Measurements from ENCODE around the gene P3R3URF.

Gene P3R3URF

DNA sequence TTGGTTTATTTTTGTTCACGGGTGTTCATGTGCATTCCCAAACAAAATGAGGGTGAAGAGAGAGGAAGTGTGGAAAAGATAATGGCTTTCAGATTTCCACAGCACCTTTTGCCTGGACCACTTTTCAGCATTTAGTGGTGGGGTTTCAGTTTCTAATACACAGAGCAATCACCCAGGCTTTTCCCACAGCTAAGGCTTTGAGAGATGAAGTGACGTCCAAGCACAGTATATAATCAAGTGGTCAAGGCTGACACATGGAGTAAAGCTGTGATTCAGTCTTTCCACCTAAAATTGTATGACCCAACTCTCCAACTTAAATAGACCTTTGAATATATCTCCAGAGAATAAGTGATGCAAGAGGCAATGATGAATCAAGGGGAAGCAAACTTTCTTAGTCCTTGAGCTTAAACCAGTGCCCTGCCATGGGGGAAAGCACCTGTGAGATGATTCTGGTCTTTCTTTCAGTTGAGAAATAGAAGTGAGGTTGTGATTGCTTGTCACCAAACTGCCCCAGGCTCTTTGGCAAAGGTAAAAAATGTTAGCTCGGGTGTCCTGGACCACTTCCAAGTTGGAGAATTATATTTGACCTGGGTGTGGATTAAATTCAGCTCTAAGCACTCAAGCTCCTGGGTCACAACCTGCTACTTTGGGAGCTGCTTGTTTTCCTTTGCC lies 41.5 kb downstream of the P3R3URF start:
- TF ChIP-seq, protein P1, sequence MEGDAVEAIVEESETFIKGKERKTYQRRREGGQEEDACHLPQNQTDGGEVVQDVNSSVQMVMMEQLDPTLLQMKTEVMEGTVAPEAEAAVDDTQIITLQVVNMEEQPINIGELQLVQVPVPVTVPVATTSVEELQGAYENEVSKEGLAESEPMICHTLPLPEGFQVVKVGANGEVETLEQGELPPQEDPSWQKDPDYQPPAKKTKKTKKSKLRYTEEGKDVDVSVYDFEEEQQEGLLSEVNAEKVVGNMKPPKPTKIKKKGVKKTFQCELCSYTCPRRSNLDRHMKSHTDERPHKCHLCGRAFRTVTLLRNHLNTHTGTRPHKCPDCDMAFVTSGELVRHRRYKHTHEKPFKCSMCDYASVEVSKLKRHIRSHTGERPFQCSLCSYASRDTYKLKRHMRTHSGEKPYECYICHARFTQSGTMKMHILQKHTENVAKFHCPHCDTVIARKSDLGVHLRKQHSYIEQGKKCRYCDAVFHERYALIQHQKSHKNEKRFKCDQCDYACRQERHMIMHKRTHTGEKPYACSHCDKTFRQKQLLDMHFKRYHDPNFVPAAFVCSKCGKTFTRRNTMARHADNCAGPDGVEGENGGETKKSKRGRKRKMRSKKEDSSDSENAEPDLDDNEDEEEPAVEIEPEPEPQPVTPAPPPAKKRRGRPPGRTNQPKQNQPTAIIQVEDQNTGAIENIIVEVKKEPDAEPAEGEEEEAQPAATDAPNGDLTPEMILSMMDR (IDR thresholded peaks at IDR 0.05; ENCODE audit: extremely low read depth, insufficient read depth, missing control alignments), result no peak
- DNase-seq (ENCODE audit: low spot score), result peak; percentile 54
- in situ Hi-C loops (cut with MboI; ENCODE audit: low pct_unique_long_range_greater_than_20kb, low sequenced_read_pairs, unreplicated experiment), result no loop called here

- DNase-seq (ENCODE audit: low spot score), result no peak
- TF ChIP-seq, protein P1 (IDR thresholded peaks at IDR 0.05; ENCODE audit: extremely low read depth, insufficient read depth, missing control alignments), result no peak
- in situ Hi-C loops (cut with MboI; ENCODE audit: low pct_unique_long_range_greater_than_20kb, low sequenced_read_pairs, unreplicated experiment), result no loop called here
Measured at GRCh38 chr1:46133781-46134350, 42.4 kb downstream of the P3R3URF start.

GRCh38 chr1:46133181-46133658 lies 43.1 kb downstream of the P3R3URF start:
- TF ChIP-seq, protein P1 (IDR thresholded peaks at IDR 0.05; ENCODE audit: extremely low read depth, insufficient read depth, missing control alignments), result no peak
- DNase-seq (ENCODE audit: low spot score), result peak; percentile 78
- in situ Hi-C loops (cut with MboI; ENCODE audit: low pct_unique_long_range_greater_than_20kb, low sequenced_read_pairs, unreplicated experiment), result no loop called here

DNA sequence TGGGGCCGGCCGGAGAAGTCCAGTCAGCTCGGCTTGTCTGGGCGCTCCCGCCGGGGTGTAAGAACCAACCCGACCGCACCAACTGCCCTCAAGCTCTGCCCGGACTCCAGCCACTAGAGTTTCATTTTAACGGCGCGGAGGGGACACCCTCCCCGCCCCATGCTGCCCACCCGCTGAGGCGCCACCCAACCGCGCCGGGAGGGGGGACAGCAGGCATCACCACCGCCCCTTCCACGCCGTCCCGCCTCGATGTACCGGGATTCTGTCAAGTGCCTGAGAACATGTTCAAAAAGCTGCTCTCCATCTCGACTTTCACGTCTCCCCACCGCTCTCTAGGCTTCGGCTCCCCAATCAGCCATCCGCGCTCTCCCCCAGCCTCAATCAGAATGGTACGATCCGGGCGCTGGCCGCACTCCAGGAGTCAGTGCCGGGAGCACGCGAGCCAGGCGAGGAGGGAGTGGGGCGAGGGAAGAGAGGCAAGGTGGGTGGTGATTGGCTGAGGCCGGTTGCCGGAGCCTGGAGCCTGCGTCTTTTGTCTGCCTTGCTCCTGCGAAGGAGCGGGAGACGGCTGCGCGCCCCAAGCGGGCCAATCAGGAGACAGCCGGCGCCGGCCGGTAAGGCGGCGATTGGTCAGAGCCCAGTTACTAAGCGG lies 43.6 kb downstream of the P3R3URF start, which contains the start of gene PIK3R3:
Gene PIK3R3, minus strand, starts transcription at position 101 of the 652 bp plus-strand sequence. CDS start 677 bp downstream, outside the sequence.
- in situ Hi-C loops (cut with MboI; ENCODE audit: low pct_unique_long_range_greater_than_20kb, low sequenced_read_pairs, unreplicated experiment), result no loop called here
- peak; percentile 95 for DNase-seq (ENCODE audit: low spot score)
- TF ChIP-seq, protein P1 (IDR thresholded peaks at IDR 0.05; ENCODE audit: extremely low read depth, insufficient read depth, missing control alignments), result no peak

DNA sequence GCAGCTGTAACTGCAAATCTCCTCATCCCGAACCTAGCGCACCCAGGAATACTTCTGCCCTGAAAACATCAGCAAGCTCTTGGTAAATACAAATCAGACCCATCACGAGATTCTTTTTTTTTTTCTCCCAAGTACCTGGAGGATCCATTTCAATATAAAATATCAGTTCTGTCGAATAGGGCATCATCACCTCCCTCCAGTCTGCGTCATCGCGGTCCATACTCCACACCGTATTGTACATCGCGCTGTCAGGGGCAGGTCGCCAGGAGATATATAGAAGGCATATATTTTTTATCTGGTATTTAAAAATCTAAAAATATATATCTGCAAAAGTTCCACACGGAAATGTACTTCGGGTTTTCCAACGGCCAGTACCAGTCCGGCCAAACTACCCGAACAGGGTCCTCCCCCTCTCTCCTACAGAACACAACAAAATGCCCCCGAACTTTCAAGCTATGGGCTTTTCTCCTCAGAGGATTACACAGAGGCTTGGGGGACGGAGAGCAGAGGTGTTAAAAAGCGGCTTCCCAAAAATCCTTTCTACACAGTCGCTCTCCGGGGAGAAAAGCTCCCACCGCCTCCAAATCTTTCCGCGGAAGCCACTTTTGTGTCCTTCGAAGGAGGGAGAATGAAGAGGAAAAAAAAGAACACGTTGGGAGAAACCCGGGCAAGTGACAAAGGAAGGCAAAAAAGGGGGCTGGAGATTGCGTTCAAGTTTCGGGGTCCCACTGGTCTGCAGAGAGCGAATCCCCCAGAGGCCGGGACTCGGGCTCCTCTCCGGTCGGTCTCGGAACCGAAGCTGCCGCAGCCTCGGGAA lies 44.4 kb downstream of the P3R3URF start:
- TF ChIP-seq, protein P1 (IDR thresholded peaks at IDR 0.05; ENCODE audit: extremely low read depth, insufficient read depth, missing control alignments), result no peak
- in situ Hi-C loops (cut with MboI; ENCODE audit: low pct_unique_long_range_greater_than_20kb, low sequenced_read_pairs, unreplicated experiment), result no loop called here
- DNase-seq (ENCODE audit: low spot score), result no peak

DNA sequence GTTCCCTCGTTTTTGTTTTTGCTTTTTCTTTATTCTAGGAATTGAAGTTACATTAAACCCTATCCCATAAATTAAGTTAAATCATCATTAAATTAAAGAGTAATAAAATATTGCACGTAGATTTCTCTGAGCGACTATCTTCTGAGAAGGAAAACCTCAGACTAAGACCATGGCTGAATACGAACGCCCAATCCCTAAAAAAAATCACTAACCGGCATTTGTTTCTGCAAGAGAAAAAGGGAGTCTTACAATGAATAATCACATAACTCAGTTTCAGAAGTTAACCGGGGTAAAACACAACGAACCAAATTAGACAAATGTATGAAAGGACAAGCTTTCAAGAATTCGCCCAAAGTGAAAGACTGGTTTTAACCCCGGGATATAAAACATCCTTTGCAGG lies 45.2 kb downstream of the P3R3URF start:
- in situ Hi-C loops (cut with MboI; ENCODE audit: low pct_unique_long_range_greater_than_20kb, low sequenced_read_pairs, unreplicated experiment), result no loop called here

More for the DNA sequence above, 45.2 kb downstream of the P3R3URF start:
- no peak for DNase-seq (ENCODE audit: low spot score)
- TF ChIP-seq, protein P1 (IDR thresholded peaks at IDR 0.05; ENCODE audit: extremely low read depth, insufficient read depth, missing control alignments), result no peak

Measured in GM13977 (cell line).